ENCODE data around the gene MYRFL. TPM values are rescaled to one million over a fixed set of nuclear protein-coding genes. Genes with fewer than 3 reads are reported as not detected.

Gene MYRFL
- total RNA-seq, 1 experiment from 2014 or later: 0.16 TPM

DNA sequence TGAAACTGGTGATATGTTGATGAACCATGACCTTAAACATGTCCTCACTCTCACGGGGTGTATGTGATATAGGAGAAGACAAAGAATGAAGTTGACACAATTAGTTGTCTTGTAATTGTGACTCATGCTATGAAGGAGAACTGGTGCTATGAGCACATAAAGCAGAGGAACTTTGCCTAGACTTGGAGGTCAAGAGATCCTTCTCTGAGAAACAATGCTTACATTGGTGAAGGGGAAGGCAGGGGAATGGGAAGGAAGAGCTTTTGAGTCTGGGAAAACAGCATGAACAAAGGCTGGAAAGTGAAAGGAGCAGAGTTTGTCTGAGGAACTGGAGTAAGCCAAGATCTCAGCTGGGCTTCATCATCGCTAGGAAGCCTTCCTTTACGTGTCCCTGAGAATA is 83.2 kb downstream of the MYRFL start:
- intact Hi-C loops (cut with micrococcal nuclease; ENCODE audit: unreplicated experiment): loop anchor here (10.0 kb wide), 2 partner anchors 337 to 457 kb away; partner anchors contain the start of genes CNOT2 and KCNMB4
- H3K9me3 Mint-ChIP-seq (ENCODE audit: unreplicated experiment): no peaks in the 10 kb centered on the region
- no peaks in the 10 kb centered on the region for H3K27me3 ChIP-seq (replicated peaks; ENCODE audit: control insufficient read depth, insufficient read depth, low read length)
- H3K27ac Mint-ChIP-seq (ENCODE audit: unreplicated experiment): no peak overlapping the region
- no peak overlapping the region for H3K4me3 Mint-ChIP-seq (ENCODE audit: unreplicated experiment)
- no TSS peak for BruUV-seq (replicated peaks)
- H3K4me1 ChIP-seq: no peaks in the 10 kb centered on the region
- TF ChIP-seq, protein P1, sequence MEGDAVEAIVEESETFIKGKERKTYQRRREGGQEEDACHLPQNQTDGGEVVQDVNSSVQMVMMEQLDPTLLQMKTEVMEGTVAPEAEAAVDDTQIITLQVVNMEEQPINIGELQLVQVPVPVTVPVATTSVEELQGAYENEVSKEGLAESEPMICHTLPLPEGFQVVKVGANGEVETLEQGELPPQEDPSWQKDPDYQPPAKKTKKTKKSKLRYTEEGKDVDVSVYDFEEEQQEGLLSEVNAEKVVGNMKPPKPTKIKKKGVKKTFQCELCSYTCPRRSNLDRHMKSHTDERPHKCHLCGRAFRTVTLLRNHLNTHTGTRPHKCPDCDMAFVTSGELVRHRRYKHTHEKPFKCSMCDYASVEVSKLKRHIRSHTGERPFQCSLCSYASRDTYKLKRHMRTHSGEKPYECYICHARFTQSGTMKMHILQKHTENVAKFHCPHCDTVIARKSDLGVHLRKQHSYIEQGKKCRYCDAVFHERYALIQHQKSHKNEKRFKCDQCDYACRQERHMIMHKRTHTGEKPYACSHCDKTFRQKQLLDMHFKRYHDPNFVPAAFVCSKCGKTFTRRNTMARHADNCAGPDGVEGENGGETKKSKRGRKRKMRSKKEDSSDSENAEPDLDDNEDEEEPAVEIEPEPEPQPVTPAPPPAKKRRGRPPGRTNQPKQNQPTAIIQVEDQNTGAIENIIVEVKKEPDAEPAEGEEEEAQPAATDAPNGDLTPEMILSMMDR (IDR thresholded peaks at IDR 0.05; ENCODE audit: insufficient read depth in 1 of 2, low read depth in 1 of 2, low read length in 1 of 2, severe bottlenecking in 1 of 2, unreplicated experiment in 1 of 2): no peak
- no peak overlapping the region for H3K4me3 ChIP-seq (ENCODE audit: low read depth, low read length)
- H3K36me3 ChIP-seq (ENCODE audit: control insufficient read depth, insufficient read depth, low read length): no peaks in the 10 kb centered on the region
- CTCF ChIA-PET: no interaction called here
- no peaks in the 10 kb centered on the region for H3K36me3 Mint-ChIP-seq (ENCODE audit: insufficient read depth, unreplicated experiment)
- H3K27me3 Mint-ChIP-seq (ENCODE audit: insufficient read depth, unreplicated experiment): peaks cover 2% of the 10 kb centered on the region
- no peak for DNase-seq
- H3K4me1 Mint-ChIP-seq (ENCODE audit: low read depth, unreplicated experiment): no peaks in the 10 kb centered on the region
- H3K9me3 ChIP-seq: no peaks in the 10 kb centered on the region
- POLR2A ChIA-PET: no interaction called here

DNA sequence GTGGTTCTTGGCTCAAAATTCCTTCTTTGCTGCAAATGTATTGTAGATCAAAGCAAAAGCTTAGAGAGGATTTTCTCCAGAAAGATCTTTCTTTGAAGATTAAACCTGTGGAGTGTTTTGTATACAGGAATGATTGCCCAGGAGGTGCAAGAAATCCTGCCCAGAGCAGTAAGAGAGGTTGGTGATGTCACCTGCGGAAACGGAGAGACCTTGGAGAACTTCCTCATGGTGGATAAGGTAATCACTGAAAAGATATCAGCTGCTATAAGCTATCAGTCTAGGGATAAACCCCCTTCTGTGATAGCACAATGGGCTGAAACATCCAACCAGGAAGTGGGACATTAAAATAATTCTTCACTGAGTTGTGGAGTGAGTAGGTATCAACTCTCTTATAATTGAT is 85.7 kb downstream of the MYRFL start:
- no peaks in the 10 kb centered on the region for H3K4me1 Mint-ChIP-seq (ENCODE audit: low read depth, unreplicated experiment)
- H3K36me3 Mint-ChIP-seq (ENCODE audit: insufficient read depth, unreplicated experiment): no peaks in the 10 kb centered on the region
- no peak overlapping the region for H3K4me3 Mint-ChIP-seq (ENCODE audit: unreplicated experiment)
- ChIA-PET CTCF (no interaction called here), POLR2A (no interaction called here)
- Histone ChIP-seq H3K27me3 (replicated peaks; ENCODE audit: control insufficient read depth, insufficient read depth, low read length) (no peaks in the 10 kb centered on the region), H3K4me3 (ENCODE audit: low read depth, low read length) (no peak overlapping the region), H3K9me3 (no peaks in the 10 kb centered on the region), H3K36me3 (ENCODE audit: control insufficient read depth, insufficient read depth, low read length) (no peaks in the 10 kb centered on the region), H3K4me1 (no peaks in the 10 kb centered on the region)
- H3K9me3 Mint-ChIP-seq (ENCODE audit: unreplicated experiment): no peaks in the 10 kb centered on the region
- TF ChIP-seq, protein P1 (IDR thresholded peaks at IDR 0.05; ENCODE audit: insufficient read depth in 1 of 2, low read depth in 1 of 2, low read length in 1 of 2, severe bottlenecking in 1 of 2, unreplicated experiment in 1 of 2): no peak
- BruUV-seq (replicated peaks): no TSS peak
- no peaks in the 10 kb centered on the region for H3K27me3 Mint-ChIP-seq (ENCODE audit: insufficient read depth, unreplicated experiment)
- H3K27ac Mint-ChIP-seq (ENCODE audit: unreplicated experiment): no peak overlapping the region
- DNase-seq: peak in 1 of 2 experiments; percentile 23
- intact Hi-C loops (cut with micrococcal nuclease; ENCODE audit: unreplicated experiment): no loop called here

DNA sequence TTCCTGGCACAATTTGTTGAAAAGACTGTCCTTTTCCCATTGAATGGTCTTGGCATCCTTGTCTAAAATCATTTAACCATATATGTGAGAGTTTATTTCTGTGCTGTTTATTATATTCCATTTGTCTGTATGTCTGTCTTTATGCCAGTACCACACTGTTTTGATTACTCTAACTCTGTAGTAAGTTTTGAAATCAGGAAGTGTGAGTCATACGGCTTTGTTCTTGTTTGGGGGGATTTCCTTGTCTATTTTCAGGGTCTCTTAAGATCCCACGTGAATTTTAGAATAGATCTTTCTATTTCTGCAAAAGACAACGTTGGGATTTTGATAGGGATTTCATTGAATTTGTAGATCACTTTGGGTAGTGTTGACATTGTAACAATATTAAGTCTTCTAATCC is 88.5 kb downstream of the MYRFL start:
- ChIA-PET CTCF (no interaction called here), POLR2A (no interaction called here)
- Mint-ChIP-seq H3K36me3 (ENCODE audit: insufficient read depth, unreplicated experiment) (no peaks in the 10 kb centered on the region), H3K4me1 (ENCODE audit: low read depth, unreplicated experiment) (no peaks in the 10 kb centered on the region), H3K4me3 (ENCODE audit: unreplicated experiment) (no peak overlapping the region), H3K9me3 (ENCODE audit: unreplicated experiment) (peaks cover 9% of the 10 kb centered on the region), H3K27me3 (ENCODE audit: insufficient read depth, unreplicated experiment) (no peaks in the 10 kb centered on the region), H3K27ac (ENCODE audit: unreplicated experiment) (no peak overlapping the region)
- H3K4me3 ChIP-seq (ENCODE audit: low read depth, low read length): no peak overlapping the region
- H3K4me1 ChIP-seq: no peaks in the 10 kb centered on the region
- H3K27me3 ChIP-seq (replicated peaks; ENCODE audit: control insufficient read depth, insufficient read depth, low read length): no peaks in the 10 kb centered on the region
- no TSS peak for BruUV-seq (replicated peaks)
- intact Hi-C loops (cut with micrococcal nuclease; ENCODE audit: unreplicated experiment): no loop called here
- no peak for DNase-seq
- TF ChIP-seq, protein P1 (IDR thresholded peaks at IDR 0.05; ENCODE audit: insufficient read depth in 1 of 2, low read depth in 1 of 2, low read length in 1 of 2, severe bottlenecking in 1 of 2, unreplicated experiment in 1 of 2): no peak
- no peaks in the 10 kb centered on the region for H3K36me3 ChIP-seq (ENCODE audit: control insufficient read depth, insufficient read depth, low read length)
- no peaks in the 10 kb centered on the region; the same call in 1 of the 2 replicates for H3K9me3 ChIP-seq

All from Caco-2 (cell line).